ELF-1 (cell line): ENCODE results near the gene MCIDAS.

Source experiments
- DNase-seq: peaks from one replicate; pipeline ENCODE4 v3.0.0-alpha.2; 2016; ENCODE audit warnings: low read depth, low spot score

Gene MCIDAS

GRCh38 chr5:55222092-55222984, 4.8 kb downstream of the MCIDAS start:
- peak; percentile 12 for DNase-seq

GRCh38 chr5:55220433-55221185, 6.5 kb downstream of the MCIDAS start:
- peak; percentile 77 for DNase-seq

GRCh38 chr5:55219770-55220169, 7.3 kb downstream of the MCIDAS start:
- no peak for DNase-seq

GRCh38 chr5:55218967-55219366, 8.1 kb downstream of the MCIDAS start:
- peak; percentile 39 for DNase-seq

- DNase-seq = no peak
Observed at GRCh38 chr5:55211184-55211874, 15.8 kb downstream of the MCIDAS start.

- no peak for DNase-seq
Observed at GRCh38 chr5:55205001-55205400, 22.1 kb downstream of the MCIDAS start.

GRCh38 chr5:55191165-55191564, 36.0 kb downstream of the MCIDAS start:
- no peak for DNase-seq

- no peak for DNase-seq
Observed at GRCh38 chr5:55188656-55189540, 38.2 kb downstream of the MCIDAS start.

- no peak for DNase-seq
Observed at GRCh38 chr5:55187370-55187769, 39.7 kb downstream of the MCIDAS start.

GRCh38 chr5:55180016-55180415, 47.1 kb downstream of the MCIDAS start:
- no peak for DNase-seq

- DNase-seq = no peak
Observed at GRCh38 chr5:55177078-55177477, 50.0 kb downstream of the MCIDAS start.

GRCh38 chr5:55176176-55176818, 50.8 kb downstream of the MCIDAS start:
- peak; percentile 88 for DNase-seq

GRCh38 chr5:55175781-55176175, 51.3 kb downstream of the MCIDAS start:
- peak; percentile 13 for DNase-seq

- no peak for DNase-seq
Observed at GRCh38 chr5:55173687-55174230, 53.4 kb downstream of the MCIDAS start.

GRCh38 chr5:55172937-55173686, 54.0 kb downstream of the MCIDAS start, which contains the start of gene CDC20B:
Gene CDC20B (minus strand): TSS chr5:55173177. CDS start chr5:55173000, 177 bp downstream.
- DNase-seq = peak; percentile 73

GRCh38 chr5:55172051-55172899, 54.8 kb downstream of the MCIDAS start:
- peak; percentile 63 for DNase-seq

- DNase-seq = no peak
Observed at GRCh38 chr5:55171471-55171870, 55.6 kb downstream of the MCIDAS start.
